ENCODE measurements around the gene FAM20B. TPM values are rescaled to one million over a fixed set of nuclear protein-coding genes. Genes with fewer than 3 reads are reported as not detected.

Gene FAM20B
- total RNA-seq, 1 donor from 2014 or later = 31.4 TPM

DNA sequence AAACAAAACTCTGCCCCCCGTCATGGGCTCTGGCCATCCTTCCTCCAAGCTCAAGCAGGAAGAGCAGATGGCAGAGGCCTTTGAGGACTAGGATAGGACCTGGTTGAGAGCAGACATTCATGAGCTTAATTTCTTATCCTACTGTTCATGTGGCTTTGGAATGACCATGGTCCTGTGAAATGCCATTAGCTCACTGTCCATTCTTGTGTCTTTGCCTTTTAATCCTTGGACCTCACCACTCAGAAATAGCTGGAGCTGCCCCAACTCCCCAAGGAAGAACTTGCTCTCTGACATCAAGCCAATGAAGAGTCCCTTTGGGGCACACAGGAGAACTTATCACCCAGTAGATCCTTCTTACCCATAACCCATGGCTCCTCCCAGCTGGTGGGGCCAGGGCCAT, 11.6 kb upstream of the FAM20B start:
- peaks cover 1% of the 10 kb centered on the region for H3K27me3 Mint-ChIP-seq (ENCODE audit: unreplicated experiment)
- H3K4me1 Mint-ChIP-seq (ENCODE audit: unreplicated experiment) = no peaks in the 10 kb centered on the region
- H3K9me3 Mint-ChIP-seq (ENCODE audit: unreplicated experiment) = no peaks in the 10 kb centered on the region
- no peak overlapping the region for H3K4me3 Mint-ChIP-seq (ENCODE audit: unreplicated experiment)
- TF ChIP-seq, protein P1, sequence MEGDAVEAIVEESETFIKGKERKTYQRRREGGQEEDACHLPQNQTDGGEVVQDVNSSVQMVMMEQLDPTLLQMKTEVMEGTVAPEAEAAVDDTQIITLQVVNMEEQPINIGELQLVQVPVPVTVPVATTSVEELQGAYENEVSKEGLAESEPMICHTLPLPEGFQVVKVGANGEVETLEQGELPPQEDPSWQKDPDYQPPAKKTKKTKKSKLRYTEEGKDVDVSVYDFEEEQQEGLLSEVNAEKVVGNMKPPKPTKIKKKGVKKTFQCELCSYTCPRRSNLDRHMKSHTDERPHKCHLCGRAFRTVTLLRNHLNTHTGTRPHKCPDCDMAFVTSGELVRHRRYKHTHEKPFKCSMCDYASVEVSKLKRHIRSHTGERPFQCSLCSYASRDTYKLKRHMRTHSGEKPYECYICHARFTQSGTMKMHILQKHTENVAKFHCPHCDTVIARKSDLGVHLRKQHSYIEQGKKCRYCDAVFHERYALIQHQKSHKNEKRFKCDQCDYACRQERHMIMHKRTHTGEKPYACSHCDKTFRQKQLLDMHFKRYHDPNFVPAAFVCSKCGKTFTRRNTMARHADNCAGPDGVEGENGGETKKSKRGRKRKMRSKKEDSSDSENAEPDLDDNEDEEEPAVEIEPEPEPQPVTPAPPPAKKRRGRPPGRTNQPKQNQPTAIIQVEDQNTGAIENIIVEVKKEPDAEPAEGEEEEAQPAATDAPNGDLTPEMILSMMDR (IDR thresholded peaks at IDR 0.05; ENCODE audit: unreplicated experiment) = no peak
- no peaks in the 10 kb centered on the region for H3K36me3 Mint-ChIP-seq (ENCODE audit: low read depth, unreplicated experiment)
- H3K27ac Mint-ChIP-seq (ENCODE audit: unreplicated experiment) = no peak overlapping the region
- DNase-seq (ENCODE audit: low spot score) = no peak

DNA sequence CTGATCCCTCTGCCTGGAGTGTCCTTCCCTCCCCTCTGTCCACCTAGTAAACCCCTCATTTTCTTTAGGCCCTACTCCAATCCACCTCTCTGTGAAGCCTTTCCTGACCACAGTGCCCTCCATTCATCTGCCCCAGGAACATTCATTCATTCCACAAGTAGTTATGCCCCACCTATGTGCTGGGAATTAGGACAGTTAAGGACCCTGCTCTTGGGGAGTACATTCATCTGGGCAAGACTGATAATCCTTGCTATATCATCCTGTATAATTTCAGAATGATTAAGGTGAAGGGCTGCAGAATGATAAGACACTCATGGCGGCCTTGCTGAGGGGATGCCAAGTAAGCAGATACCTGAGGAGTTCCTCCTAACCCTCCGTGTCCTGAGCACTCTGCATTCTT, 10.3 kb upstream of the FAM20B start:
- TF ChIP-seq, protein P1 (IDR thresholded peaks at IDR 0.05; ENCODE audit: unreplicated experiment) = no peak
- Mint-ChIP-seq H3K4me1 (ENCODE audit: unreplicated experiment) (no peaks in the 10 kb centered on the region), H3K4me3 (ENCODE audit: unreplicated experiment) (no peak overlapping the region), H3K9me3 (ENCODE audit: unreplicated experiment) (no peaks in the 10 kb centered on the region), H3K27ac (ENCODE audit: unreplicated experiment) (no peak overlapping the region), H3K27me3 (ENCODE audit: unreplicated experiment) (peaks cover 1% of the 10 kb centered on the region), H3K36me3 (ENCODE audit: low read depth, unreplicated experiment) (no peaks in the 10 kb centered on the region)
- no peak for DNase-seq (ENCODE audit: low spot score)

DNA sequence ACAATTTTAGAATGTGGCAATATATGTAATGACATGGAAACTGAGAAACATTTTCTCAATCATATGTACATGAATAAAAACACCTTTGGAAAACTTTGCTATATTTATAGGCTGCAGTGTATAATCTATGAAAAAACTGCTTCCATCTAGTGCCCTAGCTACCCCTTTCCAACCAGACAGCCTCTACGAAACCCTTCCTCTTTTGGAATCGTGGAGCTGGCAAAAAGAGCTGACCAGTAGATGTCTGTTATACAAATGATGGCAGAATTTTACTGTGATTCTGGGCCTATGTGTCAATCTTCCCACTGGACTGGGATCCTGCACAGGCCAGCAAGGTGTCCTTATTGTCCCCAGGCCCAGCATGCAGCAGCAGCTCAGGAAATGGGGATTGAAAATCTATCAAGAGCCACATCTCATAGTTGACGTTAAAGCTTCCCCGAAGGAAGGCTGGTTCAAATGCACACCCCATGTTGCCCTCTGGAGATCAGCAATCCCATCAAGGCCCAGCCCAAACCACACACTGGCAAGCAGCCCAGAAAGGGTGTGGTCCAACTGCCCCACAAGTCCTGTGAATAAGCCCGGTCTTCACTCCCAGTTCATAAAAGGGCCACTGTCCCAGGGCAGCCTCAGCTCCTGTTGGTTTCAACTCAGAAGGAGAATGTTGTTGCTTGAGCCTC, 8.8 kb upstream of the FAM20B start:
- H3K27ac Mint-ChIP-seq (ENCODE audit: unreplicated experiment) = no peak overlapping the region
- no peaks in the 10 kb centered on the region for H3K4me1 Mint-ChIP-seq (ENCODE audit: unreplicated experiment)
- no peaks in the 10 kb centered on the region for H3K9me3 Mint-ChIP-seq (ENCODE audit: unreplicated experiment)
- peaks cover 1% of the 10 kb centered on the region for H3K27me3 Mint-ChIP-seq (ENCODE audit: unreplicated experiment)
- H3K4me3 Mint-ChIP-seq (ENCODE audit: unreplicated experiment) = no peak overlapping the region
- TF ChIP-seq, protein P1 (IDR thresholded peaks at IDR 0.05; ENCODE audit: unreplicated experiment) = no peak
- DNase-seq (ENCODE audit: low spot score) = no peak
- H3K36me3 Mint-ChIP-seq (ENCODE audit: low read depth, unreplicated experiment) = no peaks in the 10 kb centered on the region

DNA sequence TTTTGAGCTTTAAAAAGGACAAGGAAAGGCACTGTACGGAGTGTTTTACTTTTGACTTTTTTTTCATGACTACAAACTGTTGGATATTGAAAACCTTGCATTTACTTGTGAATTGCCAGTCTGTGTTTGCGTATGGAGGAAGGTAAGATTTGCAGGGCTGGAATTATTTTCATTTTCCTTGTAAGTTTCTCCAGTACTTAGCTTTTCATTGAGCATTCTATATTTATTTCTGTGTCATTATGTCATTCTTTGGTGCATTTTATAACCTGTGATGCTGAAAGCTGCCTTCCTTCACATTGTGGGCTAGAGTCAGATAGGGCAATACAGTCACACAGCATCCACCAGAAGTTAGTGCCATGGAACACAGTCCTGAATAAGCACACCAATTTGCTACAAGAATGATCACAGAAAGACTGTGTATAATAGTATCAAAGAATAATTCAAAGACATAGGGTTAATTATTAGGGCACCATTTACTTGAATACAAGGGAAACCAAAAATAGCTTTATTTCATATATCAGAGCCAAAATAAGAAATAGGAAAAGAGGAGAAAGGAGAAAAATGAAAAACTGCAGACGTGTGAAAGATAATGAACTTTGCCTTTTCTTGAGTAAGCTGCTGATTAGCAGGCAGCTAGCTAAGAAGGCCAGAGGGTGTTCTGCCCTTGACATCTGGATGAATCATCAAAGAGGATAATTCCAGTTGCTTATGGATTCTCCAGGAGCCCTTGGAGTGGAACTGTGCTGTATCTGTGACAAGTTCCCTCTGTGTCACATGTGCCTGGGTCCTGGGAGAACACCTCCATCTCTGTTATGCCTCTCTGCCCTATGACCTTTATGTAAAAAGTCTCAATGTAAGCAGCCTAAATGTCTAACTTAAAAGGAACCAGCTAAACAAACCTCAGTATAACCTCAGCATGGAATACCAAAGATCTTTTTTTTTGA, 8.0 kb upstream of the FAM20B start:
- no peak overlapping the region for H3K4me3 Mint-ChIP-seq (ENCODE audit: unreplicated experiment)
- H3K9me3 Mint-ChIP-seq (ENCODE audit: unreplicated experiment) = no peaks in the 10 kb centered on the region
- H3K27me3 Mint-ChIP-seq (ENCODE audit: unreplicated experiment) = peaks cover 3% of the 10 kb centered on the region
- H3K4me1 Mint-ChIP-seq (ENCODE audit: unreplicated experiment) = no peaks in the 10 kb centered on the region
- H3K36me3 Mint-ChIP-seq (ENCODE audit: low read depth, unreplicated experiment) = no peaks in the 10 kb centered on the region
- TF ChIP-seq, protein P1 (IDR thresholded peaks at IDR 0.05; ENCODE audit: unreplicated experiment) = no peak
- H3K27ac Mint-ChIP-seq (ENCODE audit: unreplicated experiment) = no peak overlapping the region
- DNase-seq (ENCODE audit: low spot score) = no peak

DNA sequence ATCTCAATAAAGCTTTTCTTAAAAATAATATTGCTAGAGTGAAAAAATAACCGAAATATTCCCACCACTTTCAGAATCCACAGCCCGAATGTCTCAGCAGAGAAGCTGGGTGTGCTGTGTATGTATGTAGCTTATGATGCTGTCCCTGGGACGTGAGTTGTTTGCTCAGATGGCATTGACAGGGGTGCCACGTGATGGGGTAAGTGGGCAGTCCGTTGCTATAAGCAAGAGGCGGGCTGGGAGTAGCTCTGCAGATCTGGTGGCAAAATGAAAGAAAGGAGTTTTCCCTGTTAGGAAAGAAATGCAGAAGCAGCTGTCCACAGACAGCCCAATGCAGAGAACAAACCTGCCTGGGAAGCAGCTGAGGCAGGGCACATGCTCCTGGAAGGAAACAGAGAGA, 3.8 kb upstream of the FAM20B start:
- Mint-ChIP-seq H3K27ac (ENCODE audit: unreplicated experiment) (no peak overlapping the region), H3K27me3 (ENCODE audit: unreplicated experiment) (peaks cover 13% of the 10 kb centered on the region), H3K4me1 (ENCODE audit: unreplicated experiment) (peaks cover 23% of the 10 kb centered on the region), H3K9me3 (ENCODE audit: unreplicated experiment) (no peaks in the 10 kb centered on the region), H3K36me3 (ENCODE audit: low read depth, unreplicated experiment) (peaks cover 6% of the 10 kb centered on the region), H3K4me3 (ENCODE audit: unreplicated experiment) (no peak overlapping the region)
- TF ChIP-seq, protein P1 (IDR thresholded peaks at IDR 0.05; ENCODE audit: unreplicated experiment) = no peak
- no peak for DNase-seq (ENCODE audit: low spot score)

All from endothelial cell (in vitro differentiated cells).